GM10248 (cell line): Measurements from ENCODE around the gene SCAMP2.
"Not testable (repeated sequence)": the region's sequence is repeated elsewhere in the genome, so short reads cannot be mapped to it uniquely, and the experiment has no call there.

Experiments
- CTCF ChIA-PET: fragments of 300-600 bp; sonication (Branson Sonifier 250); formaldehyde crosslinking; extraction: SDS; loops from one replicate; lab custom pipeline; 2021; ENCODE audit warnings: antibody characterized with exemption; lab: Yijun Ruan, JAX
- POLR2A ChIA-PET: fragments of 350-650 bp; sonication (Branson Sonifier 250); formaldehyde crosslinking; extraction: SDS; loops from one replicate; lab custom pipeline; 2020; ENCODE audit warnings: antibody characterized with exemption; lab: Yijun Ruan, JAX
- DNase-seq: peaks from one replicate; pipeline ENCODE4 v3.0.0; 2012; ENCODE audit errors: extremely low spot score
- TF ChIP-seq, protein P1 (sequence below): IDR thresholded peaks from 2 replicates; pipeline ENCODE4 v1.5.1; 2012; ENCODE audit warnings: mild to moderate bottlenecking, low read depth; ENCODE audit errors: extremely low read depth, missing control alignments, control extremely low read depth

Gene SCAMP2

DNA sequence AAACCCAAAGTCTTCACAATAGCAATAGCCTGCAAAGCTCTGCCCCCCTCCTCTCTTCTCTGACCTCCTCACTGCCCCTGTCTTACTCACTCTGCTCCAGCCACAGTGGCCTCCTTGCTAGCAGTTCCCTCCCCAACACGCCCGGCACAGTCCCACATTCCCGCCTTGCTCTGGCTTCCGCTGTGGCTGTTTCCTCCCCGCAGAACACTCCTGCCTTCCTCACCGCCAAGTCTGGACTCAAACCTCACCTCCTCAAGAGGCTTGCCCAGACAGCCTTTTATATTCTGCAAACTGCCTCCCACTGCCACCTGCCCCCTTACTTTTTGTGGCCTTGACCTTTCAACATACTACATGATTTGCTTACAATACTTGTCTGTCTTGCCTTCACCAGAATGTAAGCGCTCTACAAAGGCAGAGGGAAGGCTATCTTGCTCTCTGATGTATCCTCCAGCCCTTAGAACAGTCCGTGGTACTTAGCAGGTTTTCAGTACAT is 16.3 kb upstream of the SCAMP2 start:
- TF ChIP-seq, protein P1, sequence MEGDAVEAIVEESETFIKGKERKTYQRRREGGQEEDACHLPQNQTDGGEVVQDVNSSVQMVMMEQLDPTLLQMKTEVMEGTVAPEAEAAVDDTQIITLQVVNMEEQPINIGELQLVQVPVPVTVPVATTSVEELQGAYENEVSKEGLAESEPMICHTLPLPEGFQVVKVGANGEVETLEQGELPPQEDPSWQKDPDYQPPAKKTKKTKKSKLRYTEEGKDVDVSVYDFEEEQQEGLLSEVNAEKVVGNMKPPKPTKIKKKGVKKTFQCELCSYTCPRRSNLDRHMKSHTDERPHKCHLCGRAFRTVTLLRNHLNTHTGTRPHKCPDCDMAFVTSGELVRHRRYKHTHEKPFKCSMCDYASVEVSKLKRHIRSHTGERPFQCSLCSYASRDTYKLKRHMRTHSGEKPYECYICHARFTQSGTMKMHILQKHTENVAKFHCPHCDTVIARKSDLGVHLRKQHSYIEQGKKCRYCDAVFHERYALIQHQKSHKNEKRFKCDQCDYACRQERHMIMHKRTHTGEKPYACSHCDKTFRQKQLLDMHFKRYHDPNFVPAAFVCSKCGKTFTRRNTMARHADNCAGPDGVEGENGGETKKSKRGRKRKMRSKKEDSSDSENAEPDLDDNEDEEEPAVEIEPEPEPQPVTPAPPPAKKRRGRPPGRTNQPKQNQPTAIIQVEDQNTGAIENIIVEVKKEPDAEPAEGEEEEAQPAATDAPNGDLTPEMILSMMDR: no peak
- POLR2A ChIA-PET: interaction anchor here (1.3 to 1.5 kb wide), 2 partner anchors 15 to 20 kb away, joined by 4 to 8 read pairs; no protein-coding TSS in a partner anchor
- CTCF ChIA-PET: interaction anchor here (1.0 to 6.3 kb wide), 4 partner anchors 12 to 258 kb away, joined by 3 to 101 read pairs (median 3); no protein-coding TSS in a partner anchor
- DNase-seq: no peak

DNA sequence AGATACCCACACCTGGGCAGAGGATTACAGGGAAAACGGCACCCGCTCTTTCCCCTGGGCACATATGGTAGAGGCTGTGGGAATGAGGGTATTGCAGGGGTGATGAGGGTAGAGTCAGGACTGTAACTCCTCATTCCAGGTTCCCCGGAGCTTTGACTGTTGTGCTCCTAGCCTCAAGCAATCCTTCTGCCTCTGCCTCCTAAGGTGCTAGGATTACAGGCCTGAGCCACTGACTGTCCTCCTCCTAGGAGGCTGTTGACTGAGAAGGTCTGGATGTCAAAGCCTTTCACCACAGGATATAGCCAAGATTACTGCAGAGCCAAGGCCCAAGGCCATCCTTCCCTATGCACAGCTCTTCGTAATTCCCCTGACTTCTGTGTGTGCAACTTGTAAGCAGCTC is 15.6 kb upstream of the SCAMP2 start:
- ChIA-PET CTCF (interaction anchor here (1.0 to 6.3 kb wide), 3 partner anchors 12 to 117 kb away, joined by 3 to 101 read pairs (median 3); no protein-coding TSS in a partner anchor), POLR2A (interaction anchor here (1.3 to 1.5 kb wide), 2 partner anchors 15 to 19 kb away, joined by 4 to 8 read pairs; no protein-coding TSS in a partner anchor)
- DNase-seq: no peak
- TF ChIP-seq, protein P1: no peak

DNA sequence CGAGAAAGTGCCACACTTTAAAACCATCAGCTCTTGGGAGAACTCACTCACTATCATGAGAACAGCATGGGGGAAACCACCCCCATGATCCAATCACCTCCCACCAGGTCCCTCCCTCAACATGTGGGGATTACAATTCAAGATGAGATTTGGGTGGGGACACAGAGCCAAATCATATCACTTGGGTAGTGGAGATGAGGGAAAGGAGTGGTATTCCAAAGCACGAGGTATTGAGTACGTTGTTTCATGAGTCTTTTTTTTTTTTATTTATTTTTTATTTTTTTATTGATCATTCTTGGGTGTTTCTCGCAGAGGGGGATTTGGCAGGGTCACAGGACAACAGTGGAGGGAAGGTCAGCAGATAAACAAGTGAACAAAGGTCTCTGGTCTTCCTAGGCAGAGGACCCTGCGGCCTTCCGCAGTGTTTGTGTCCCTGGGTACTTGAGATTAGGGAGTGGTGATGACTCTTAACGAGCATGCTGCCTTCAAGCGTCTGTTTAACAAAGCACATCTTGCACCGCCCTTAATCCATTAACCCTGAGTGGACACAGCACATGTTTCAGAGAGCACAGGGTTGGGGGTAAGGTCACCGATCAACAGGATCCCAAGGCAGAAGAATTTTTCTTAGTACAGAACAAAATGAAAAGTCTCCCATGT is 14.5 kb upstream of the SCAMP2 start:
- DNase-seq: not testable (repeated sequence)
- ChIA-PET CTCF (interaction anchor here (1.0 to 15.4 kb wide), 3 partner anchors 13 to 116 kb away, joined by 3 to 131 read pairs (median 101); no protein-coding TSS in a partner anchor), POLR2A (interaction anchor here (1.5 kb wide), 1 partner anchor 13 kb away, joined by 4 read pairs; no protein-coding TSS in a partner anchor)

DNA sequence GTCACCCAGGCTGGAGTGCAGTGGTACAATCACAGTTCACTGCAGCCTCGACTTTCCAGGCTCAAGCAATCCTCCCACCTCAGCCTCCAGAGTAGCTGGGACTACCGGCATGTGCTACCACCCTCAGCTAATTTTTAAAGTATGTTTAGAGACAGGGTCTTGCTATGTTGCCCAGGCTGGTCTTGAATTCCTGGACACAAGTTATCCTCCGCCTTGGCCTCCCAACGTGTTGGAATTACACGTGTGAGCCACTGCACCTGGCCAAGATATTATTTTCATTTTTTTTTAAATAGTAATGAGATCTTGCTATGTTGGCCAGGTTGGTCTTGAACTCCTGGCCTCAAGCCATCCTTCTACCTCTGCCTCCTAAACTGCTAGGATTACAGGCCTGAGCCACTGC is 12.3 kb upstream of the SCAMP2 start:
- ChIA-PET CTCF (interaction anchor here (1.4 to 15.4 kb wide), 4 partner anchors 10 to 86 kb away, joined by 3 to 131 read pairs (median 8); no protein-coding TSS in a partner anchor), POLR2A (no interaction called here)
- TF ChIP-seq, protein P1: no peak
- DNase-seq: no peak

DNA sequence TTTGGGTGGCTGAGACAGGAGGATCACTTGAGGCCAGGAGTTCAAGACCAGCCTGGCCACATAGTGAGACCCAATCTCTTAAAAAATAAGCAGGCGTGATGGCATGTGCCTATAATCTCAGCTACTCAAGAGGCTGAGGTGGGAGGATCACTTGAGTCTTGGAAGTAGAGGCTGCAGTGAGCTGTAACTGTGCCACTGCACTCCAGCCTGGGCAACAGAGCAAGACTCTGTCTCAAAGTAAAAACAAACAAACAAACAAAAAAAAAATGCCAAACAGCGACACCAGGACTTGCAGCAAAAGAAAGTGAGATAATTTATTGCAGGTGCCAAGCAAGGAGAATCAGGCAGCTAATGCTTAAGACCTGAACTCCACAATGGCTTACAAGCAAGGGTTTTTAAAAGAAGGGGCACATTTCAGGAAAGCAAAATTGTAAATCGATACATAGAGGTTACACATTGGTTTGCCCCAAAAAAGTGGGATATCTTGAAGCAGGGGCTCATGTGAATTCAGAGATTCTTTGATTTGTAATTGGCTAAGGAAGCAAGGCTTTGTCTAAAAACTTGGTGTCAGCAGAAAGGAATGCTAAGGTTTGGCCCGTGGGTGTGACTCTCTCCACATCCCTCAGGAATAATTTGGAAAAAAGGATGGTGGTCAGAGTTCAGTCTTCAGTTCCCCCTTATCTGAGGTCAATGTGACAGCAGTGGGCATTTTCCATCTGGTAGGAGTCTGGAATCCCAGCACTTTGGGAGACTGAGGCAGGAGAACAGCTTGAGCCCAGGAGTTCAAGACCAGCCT is 11.5 kb upstream of the SCAMP2 start:
- POLR2A ChIA-PET: no interaction called here
- CTCF ChIA-PET: interaction anchor here (0.8 to 15.4 kb wide), 8 partner anchors 9 to 91 kb away, joined by 3 to 131 read pairs (median 6); no protein-coding TSS in a partner anchor
- TF ChIP-seq, protein P1: no peak
- no peak for DNase-seq

DNA sequence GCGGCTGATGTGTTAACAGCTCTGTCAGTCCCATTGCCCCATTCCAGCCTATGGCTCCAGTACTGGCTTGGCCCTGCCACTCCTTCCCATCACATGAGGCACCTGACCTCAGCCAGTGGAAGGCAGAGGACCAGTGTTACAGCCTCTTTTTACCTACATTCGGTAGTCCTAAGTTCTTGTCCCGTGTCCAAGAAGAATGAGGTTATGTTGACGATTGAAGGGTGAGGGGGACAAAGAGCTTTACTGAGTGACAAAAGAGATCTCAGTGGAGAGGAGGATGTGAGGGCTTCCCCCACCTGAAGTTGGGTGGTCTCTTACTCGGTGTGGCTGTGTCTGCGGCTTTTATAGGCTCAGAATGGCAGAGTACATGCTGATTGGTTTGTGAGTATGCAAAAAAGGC is 9.4 kb upstream of the SCAMP2 start:
- POLR2A ChIA-PET: no interaction called here
- TF ChIP-seq, protein P1: no peak
- CTCF ChIA-PET: interaction anchor here (0.8 to 15.4 kb wide), 7 partner anchors 9 to 111 kb away, joined by 3 to 131 read pairs (median 4); partner anchors contain the start of gene SCAMP2
- DNase-seq: no peak
